ENCODE results near the gene SSNA1.

- TF ChIP-seq CTCF (IDR thresholded peaks at IDR 0.05; ENCODE audit: poor library complexity), result no peak
- TF ChIP-seq EZH2 (IDR thresholded peaks at IDR 0.05; ENCODE audit: borderline replicate concordance), result no peak
- TF ChIP-seq EZH2phosphoT487 (IDR thresholded peaks at IDR 0.05; ENCODE audit: low read depth, severe bottlenecking, unreplicated experiment), result no peak
Measured at GRCh38 chr9:137149942-137150616, 38.4 kb upstream of the SSNA1 start.

Data from hepatocyte (in vitro differentiated cells).